C4-2B (cell line): ENCODE measurements around the gene MRPS18A.

Source experiments
- H3K27ac ChIP-seq: fragments of 450-650 bp; 2 replicates; pipeline ENCODE4 v1.5.1; 2017
- CTCF ChIP-seq: fragments of 450-650 bp; conservative IDR thresholded peaks from 2 replicates; pipeline ENCODE4 v1.5.1; 2017; ENCODE audit warnings: mild to moderate bottlenecking
- ZFX ChIP-seq: fragments of 450-650 bp; IDR thresholded peaks from 2 replicates; pipeline ENCODE4 v1.6.1; 2017

MRPS18A gene

GRCh38 chr6:43671011-43671800 is 16.4 kb downstream of the MRPS18A start:
- no peak overlapping the region for H3K27ac ChIP-seq
- TF ChIP-seq CTCF = no peak
- TF ChIP-seq ZFX = no peak

GRCh38 chr6:43670623-43670986 is 17.0 kb downstream of the MRPS18A start:
- TF ChIP-seq ZFX (no peak), CTCF (no peak)
- no peak overlapping the region for H3K27ac ChIP-seq

DNA sequence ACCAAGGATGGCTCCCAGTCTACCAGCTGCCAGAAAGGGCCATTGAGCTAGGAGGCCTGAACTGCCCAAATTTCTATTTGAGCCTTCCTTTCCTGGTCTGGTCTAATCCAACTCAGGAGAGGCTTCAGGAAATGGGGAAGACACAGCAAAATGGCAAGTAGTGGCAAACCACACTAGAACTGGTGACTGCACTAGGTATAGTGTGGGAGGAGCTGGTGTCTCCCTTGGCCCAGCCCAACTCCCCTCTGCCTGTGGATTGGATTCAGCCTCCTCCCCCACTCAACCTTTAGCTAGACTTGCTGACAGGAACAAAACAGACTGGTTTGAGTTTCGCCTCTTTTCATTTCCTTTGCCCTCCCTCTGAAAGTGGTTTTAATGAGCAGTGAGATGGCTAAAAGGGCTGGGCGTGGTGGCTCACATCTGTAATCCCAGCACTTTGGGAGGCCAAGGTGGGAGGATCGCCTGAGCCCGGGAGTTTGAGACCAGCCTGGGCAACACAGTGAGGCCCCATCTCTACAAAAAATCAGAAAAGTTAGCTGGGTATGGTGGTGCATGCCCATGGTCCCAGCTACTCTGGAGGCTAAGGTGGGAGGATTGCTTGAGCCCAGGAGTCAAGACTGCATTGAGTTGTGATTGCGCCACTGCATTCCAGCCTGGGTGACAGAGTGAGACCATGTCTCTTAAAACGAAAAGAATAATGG is 17.5 kb downstream of the MRPS18A start:
- H3K27ac ChIP-seq = peak overlapping the region; percentile 55; the same call in 1 of the 2 replicates
- TF ChIP-seq ZFX (no peak), CTCF (no peak)

- TF ChIP-seq CTCF (no peak), ZFX (no peak)
- H3K27ac ChIP-seq = peak overlapping the region; percentile 55
Measured at GRCh38 chr6:43669050-43669921, 18.3 kb downstream of the MRPS18A start.

GRCh38 chr6:43668151-43669028 is 19.2 kb downstream of the MRPS18A start:
- H3K27ac ChIP-seq = peak overlapping the region; percentile 55
- TF ChIP-seq CTCF (no peak; the same call in 1 of the 2 replicates), ZFX (no peak)

GRCh38 chr6:43667245-43668150 is 20.1 kb downstream of the MRPS18A start:
- H3K27ac ChIP-seq = peak overlapping the region; percentile 55
- TF ChIP-seq CTCF (peak; percentile 96), ZFX (no peak)
